Cardiac fibroblast (primary cell): Measurements from ENCODE around the gene FAM83G.
"Not testable (repeated sequence)": the region's sequence is repeated elsewhere in the genome, so short reads cannot be mapped to it uniquely, and the experiment has no call there.

Source experiments
- DNase-seq, 2 donors: peaks; one replicate each; pipeline versions ENCODE4 v3.0.0 to v3.0.0-alpha.2; 2010; ENCODE audit warnings: low read depth in 2 of 2
- H3K4me3 ChIP-seq, 2 donors: replicated peaks in 1 of 2; 1 replicate in 1 of 2; 2 replicates in 1 of 2; pipeline ENCODE4 v1.5.1; 2011; ENCODE audit warnings: low read depth in 2 of 2, low read length in 2 of 2, mild to moderate bottlenecking in 2 of 2, moderate library complexity in 1 of 2
- CTCF ChIP-seq: IDR thresholded peaks from one replicate; pipeline ENCODE4 v1.5.1; 2011; ENCODE audit warnings: low read depth, mild to moderate bottlenecking, low read length, inconsistent platforms

The FAM83G gene

GRCh38 chr17:19021622-19022083 is 17.1 kb upstream of the FAM83G start:
- H3K4me3 ChIP-seq, result no peak overlapping the region
- no peak for TF ChIP-seq CTCF
- no peak for DNase-seq

- not testable (repeated sequence) for DNase-seq, H3K4me3 ChIP-seq
These were observed 16.6 kb upstream of the FAM83G start for GRCh38 chr17:19021011-19021621.

GRCh38 chr17:19020016-19020415 is 15.5 kb upstream of the FAM83G start:
- no peak for TF ChIP-seq CTCF
- DNase-seq, result no peak
- H3K4me3 ChIP-seq, result no peak overlapping the region

- H3K4me3 ChIP-seq, result no peak overlapping the region
- no peak for TF ChIP-seq CTCF
- no peak for DNase-seq
These were observed 14.7 kb upstream of the FAM83G start for GRCh38 chr17:19019041-19019941.

GRCh38 chr17:19018600-19018950 is 14.0 kb upstream of the FAM83G start:
- no peak for DNase-seq
- TF ChIP-seq CTCF, result no peak
- no peak overlapping the region for H3K4me3 ChIP-seq

GRCh38 chr17:19017804-19018599 is 13.4 kb upstream of the FAM83G start:
- no peak for TF ChIP-seq CTCF
- no peak overlapping the region for H3K4me3 ChIP-seq
- DNase-seq, result no peak

- no peak for DNase-seq
These were observed 12.8 kb upstream of the FAM83G start for GRCh38 chr17:19017401-19017800.

More at GRCh38 chr17:19017401-19017800, 12.8 kb upstream of the FAM83G start:
- H3K4me3 ChIP-seq, result no peak overlapping the region
- TF ChIP-seq CTCF, result no peak
